IPS-NIHi7 (cell line): ENCODE data around the gene EPHA4.

Experiments used
- DNase-seq: peaks from one replicate; pipeline ENCODE4 v3.0.0; 2012; ENCODE audit warnings: mixed read lengths; ENCODE audit errors: extremely low spot score

Gene EPHA4

DNA sequence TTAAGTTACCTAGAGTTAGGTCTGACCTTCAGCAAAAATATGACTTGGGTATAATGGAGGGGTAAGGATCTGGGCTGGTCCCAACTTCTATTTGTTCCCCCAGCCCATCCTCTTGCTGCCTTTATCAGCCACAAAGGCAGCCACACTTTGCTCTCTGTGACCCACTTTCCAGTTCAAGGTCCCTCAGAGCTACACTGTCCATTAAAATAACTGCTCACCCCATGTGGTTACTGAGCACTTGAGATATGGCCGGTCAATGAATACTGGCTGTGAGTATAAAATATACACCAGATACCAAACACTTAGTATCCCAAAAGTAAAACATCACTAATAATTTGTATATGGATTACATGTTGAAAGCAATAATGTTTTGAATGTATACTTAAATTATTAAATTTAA lies 67.2 kb downstream of the EPHA4 start:
- DNase-seq, result no peak

DNA sequence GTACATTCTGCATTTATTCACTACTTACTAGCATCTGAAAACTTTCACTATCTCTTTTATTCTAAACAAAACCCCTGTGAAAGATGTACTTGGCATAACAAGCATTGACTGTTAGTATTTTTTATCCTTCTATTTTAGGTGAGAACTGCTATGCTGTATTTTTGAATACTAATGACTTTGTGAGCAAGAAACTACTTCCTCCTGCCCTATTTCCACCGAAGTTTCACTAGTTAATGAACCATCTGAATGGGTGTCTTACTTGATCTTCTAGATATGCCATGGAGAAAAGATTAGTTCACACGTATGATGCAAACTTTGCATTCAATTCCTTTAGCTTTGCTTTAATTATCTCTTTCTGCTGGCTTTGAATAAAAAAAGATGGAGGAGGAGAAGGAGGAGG lies 68.1 kb downstream of the EPHA4 start:
- DNase-seq, result no peak

DNA sequence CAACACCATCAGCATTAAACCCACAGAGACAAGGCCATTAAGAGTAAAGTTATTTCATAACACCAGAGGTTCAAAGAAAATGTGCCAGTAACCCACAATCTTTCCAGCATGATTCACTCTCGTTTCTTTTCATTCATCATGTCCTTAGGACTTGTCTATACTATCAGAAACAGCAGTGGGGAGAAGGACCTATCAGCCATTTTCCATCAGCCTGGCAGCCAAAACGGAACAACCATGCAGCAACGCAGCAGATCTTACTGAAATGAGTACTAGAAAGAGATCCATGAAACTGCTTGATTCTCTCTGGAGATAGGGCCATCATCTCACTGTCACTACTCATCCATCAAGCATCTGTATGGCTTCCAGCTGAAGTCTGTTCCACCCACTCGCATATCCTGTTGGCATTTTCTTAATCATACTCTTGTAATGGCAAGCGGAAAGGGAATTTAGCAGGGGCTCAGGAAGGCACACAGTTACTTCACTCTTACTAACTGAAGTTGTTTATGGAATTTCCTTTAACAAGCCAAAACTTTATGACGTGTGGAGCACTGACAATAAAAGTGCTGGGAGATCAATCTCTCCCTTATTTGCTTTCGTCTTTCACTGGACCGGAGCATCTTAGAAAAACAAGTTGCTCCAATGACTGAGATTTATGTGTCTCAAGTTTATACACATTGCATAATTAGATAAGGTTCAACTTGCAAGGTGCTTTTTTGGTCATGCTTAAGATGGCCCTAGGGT lies 69.7 kb downstream of the EPHA4 start:
- no peak for DNase-seq

DNA sequence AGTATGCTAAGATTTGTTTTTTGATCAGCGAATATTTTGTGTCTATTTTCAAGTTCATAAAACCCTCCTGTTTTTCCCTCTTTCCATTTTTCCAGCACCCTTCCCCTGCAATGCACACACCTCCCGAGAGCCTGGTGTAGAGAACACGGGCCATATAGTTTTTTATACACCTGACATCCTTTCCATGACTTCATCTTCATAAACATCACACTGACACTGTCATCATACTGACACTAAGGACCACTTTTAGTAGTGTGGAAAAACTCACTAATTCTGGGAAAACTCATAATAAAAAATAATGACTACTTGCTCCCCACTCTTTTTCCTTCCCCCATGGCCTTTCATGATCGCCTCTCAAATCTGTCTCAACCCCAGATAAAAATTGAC lies 70.2 kb downstream of the EPHA4 start:
- DNase-seq, result no peak

DNA sequence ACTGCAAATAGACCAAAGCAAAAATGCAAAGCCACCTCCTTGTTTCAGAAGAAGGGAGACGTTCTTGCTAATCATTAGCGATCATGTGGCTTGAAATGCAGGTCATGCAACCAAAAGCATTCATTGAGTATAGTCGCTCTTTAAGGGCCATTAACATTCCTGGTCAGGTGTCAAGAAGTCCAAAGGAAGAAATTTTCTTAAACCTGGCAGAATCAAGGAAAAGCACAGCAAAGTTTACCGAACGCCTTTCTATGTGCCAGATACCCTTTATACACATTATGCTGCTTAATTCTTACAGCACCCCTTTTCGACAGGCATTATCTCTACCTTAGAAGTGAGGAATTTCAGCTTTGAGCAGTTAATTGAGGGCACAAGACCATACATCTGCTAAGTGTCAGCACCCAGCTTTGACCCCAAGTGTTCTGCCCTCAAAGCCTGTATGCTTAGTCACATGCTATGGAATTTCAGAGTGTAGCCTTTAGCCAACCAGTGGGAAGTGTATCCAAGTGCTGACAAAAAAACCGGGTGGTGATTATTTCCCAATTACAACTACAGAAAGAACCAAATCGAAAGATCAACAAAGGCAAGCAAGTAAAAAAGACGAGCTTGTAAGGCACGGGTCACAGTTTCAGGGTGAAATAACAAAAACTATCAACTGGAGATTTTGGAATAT lies 70.8 kb downstream of the EPHA4 start:
- DNase-seq, result no peak

DNA sequence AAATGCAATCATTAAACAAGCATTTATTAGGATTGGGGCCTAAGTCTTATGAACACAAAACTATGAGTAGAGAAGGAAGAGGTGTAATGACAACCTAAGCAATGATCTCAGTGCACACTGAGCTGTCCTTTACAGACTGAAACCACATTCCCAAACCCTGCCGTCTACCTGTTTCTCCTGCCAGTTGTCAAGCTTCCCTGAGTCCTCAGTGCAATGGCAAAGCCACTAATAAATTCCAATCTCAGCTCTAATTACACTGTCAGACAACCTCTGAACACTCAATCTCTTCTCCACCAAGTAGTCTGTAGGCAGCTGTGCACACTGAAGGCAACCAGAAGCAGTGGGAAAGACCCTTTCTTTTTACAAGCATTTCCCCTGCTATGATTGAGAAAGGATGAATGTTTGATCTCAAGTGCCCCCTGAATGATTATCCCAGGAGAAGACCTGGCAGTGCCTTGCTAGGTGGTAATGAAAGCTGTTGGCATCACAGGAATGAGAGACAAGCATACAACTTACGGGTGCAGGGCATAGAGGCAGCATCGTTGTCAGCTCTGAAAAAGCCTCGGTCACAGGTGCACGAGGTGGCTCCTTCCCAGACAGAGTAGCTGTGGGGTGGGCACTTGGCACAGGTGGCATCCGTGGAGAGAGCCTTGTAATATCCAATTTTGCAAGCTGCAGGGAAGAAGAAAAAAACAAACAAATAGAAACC lies 71.4 kb downstream of the EPHA4 start:
- DNase-seq, result no peak

DNA sequence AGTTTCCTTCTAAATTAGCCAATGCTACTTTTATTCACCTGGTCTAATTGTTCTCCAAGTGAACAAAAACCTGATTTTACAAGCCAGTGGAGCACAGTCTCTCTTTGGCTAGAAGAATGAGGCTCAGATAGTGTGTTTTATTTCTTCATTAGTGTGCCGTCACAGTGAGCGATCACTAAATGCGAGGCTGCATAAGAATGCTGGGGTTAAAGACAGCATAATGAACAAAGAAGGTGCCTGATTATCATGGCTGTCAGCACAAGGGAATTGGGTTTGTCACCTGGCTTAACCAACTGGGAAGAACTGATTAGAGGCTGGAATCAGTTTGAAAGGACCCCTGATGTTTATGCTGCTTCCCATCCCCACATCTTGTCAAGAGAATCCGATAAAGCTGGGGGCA lies 76.4 kb downstream of the EPHA4 start:
- DNase-seq, result peak; percentile 16

DNA sequence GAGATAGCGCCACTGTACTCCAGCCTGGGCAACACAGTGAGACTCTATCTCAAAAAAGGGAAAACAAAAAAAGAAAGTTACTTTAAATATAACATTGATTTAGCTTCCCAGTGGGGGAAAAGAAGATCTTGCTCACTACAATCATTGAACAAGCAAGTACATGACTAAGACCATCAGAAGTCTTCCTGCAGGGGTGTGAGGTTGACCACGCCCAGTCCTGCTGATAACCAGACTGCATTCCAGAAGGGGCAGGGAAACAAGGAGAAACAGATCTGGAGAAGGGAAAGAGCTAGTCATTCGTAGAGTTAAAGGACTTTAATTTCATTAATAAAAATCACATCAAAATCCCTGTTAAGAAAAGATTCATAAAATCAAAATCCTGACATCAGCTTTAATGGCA lies 77.5 kb downstream of the EPHA4 start:
- DNase-seq, result peak; percentile 33

DNA sequence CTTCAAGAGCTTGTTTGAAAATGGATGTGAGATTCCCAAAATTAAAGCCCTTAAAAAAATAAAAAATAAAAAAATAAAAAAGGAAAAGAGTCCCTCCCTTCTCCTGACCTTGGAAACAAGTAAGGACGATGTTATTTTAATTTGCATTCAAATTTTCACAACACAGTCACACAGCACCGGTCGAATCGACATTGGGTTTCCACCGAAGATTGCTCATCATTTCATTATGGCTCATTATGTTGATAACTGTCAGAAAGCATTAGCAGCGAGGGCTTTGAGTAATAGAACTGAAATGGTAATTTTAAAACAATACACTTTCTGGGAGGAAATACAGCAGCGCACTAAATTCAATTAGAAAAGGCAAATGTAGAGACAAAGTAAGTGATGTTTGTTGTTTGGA lies 78.7 kb downstream of the EPHA4 start:
- no peak for DNase-seq

DNA sequence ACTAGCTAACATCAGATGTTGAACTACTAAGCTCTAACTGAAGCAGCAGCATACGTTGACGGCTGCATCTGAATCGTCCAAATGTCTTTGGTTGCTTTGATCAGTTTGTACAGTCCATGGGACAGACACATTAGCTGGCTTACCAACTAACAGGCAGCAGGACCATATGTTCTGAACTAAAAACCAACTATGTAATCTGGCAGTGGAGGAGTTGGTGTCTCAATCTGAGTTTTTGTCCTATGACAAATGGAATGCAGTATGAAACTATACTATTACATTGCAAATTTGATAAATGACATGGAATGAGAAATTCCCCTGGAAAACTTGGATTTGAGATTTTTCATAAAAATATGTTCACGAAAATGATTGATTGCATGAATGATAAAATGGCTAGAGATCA lies 79.5 kb downstream of the EPHA4 start:
- no peak for DNase-seq

DNA sequence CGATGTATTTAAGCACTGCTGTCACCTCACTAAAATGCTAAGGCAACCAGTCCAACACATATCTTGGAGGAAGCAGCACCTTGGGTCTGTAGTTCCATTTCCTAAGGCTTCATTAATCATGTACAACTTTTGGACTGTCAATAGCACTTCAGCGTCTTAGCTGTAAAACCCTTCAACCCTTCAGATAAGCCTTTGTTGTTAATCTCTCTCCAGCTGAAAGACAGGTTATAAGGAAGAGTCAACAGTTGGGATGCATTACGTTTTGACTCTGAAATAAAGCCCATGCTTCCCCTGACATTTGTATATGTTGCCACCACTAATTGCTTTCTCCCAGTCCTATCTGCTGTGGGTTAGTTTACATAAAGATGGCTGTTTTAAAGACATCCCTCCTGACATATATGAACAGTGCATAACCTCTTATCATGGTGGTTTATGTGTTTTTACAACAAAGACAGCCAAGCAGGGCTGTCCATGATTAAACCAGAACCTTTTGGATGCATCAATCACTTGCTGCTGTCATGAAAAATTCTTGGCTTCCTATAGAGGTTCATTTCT lies 81.5 kb downstream of the EPHA4 start:
- no peak for DNase-seq

DNA sequence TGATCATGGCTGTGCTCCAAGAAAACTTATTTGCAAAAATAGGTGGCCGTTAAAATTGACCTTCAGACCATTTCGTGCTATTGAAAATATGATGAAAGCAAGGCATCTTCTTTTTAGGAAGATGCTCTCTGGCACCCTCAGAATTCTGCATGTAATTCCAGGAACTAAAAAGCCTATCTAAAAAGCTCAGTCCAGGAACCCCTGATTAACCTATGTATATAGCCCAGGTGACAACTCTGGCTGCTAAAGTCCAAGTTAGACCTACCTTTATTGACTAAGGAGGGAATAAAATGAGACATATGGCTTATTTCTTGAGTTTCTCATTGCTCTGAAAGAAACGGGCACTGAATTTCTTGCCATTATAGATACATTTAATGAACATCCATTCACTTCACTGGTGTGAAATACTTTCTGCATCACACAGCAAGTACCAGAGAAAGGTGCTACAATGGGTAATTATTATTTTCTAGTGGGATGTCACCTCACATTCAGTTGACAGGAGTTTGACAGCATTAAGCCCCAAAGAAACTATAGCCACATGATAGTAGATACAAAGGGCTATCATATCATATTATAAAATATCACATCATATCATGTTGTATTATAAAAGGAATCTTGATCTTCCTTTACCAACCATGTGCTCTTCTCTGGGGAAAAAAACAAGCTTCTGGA lies 83.8 kb downstream of the EPHA4 start:
- DNase-seq, result no peak

DNA sequence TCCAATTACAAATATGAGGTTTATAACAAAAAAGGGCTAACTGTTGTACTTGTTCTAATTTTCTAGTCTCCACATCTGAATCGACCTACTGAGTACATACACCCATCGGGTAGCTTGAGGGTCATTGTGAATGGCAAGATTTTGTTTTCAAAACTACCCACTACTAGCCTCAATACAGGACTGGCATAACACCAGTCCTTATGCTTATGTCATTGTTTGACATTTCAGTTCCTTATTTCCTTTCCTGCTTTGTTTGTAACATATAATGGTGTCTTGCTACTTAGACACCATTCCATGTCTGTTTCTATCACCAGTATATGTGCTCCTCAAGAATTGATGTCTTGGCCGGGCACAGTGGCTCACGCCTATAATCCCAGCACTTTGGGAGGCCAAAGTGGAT lies 86.0 kb downstream of the EPHA4 start:
- no peak for DNase-seq

DNA sequence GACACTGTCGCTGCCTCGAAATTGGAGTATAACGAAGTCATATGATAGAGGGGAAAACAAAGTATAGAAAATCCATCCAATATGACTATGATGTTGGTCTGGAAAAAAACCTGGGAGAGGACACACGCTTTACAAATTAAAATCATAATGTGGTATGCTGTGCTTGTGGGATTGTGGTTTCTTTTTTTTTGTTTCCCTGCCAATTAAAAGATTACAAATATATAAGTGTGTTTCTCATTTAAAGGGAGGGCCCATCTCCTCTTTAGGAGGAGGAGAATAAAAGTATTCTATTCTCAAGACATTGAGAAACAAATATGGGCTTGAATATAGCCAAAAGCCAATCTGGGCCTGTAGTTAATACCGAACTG lies 86.6 kb downstream of the EPHA4 start:
- no peak for DNase-seq

DNA sequence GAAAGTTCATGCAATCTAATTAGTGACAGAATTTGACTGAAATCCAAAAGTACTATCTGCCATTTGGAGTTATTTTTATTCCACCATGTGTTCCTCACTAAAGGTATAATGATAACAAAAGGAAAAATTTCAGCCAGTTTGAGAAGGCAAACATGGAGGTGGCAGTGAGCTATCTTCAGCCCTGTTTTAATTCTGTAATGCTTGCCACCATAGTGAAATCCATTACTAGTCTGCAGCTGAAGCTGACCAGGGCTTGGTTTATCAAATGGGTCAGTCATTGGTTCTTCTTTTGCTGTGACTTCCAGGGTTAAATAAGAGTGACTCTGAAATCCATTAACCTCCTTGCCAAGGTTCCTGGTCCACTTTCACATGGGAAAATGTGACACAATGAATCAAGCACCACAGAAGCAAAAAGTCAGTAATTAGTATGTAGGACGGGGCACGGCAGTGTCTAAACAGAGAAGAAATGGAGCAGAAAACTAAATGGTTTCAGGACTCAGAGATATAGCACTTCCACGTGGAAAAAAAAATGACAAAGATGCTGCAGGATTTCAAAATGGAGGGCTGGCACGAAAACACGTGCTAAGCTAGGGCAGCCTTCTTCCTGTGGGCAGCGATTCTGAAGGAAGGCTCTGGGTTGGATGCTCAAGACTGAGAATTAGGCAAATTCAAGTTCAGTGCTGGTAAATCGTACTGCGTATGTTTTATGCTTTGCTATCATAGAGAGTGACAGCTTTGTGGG lies 87.2 kb downstream of the EPHA4 start:
- no peak for DNase-seq

DNA sequence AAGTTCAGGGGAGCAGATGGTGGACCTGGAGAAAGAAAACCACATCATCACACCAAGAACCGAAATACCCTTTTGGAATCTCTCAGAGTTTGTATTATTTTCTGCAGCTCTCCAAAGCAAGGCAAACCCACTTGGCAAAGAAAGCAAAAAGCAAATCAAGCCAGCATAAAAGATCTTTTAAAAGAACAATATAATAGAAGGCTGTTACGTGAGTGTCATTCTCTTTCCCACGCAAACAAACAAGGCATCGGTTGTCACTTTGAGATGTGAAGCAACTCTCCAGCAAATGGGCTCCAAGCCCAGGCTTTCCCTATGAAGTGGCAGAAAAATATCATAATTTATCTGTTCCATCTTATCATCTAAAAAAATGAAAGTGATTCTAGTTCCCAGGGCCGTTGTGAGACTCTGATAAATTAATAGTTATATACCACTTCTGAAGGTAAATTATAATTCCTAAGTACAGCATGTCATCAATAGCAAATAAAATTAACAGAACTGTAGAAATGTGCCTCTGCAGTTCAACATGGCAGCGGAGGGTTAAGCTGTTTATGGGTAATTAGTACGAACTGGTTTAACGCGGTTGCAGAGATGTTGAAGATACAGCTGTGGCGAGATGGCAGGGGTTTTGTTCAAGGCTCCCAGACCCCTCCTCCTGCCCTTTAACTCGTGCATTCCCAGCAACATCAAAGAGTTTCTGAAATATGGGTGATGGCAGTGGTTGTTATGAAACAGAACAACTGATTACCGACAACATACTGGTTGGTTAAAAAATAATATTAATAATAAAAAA lies 89.2 kb downstream of the EPHA4 start:
- DNase-seq, result no peak

DNA sequence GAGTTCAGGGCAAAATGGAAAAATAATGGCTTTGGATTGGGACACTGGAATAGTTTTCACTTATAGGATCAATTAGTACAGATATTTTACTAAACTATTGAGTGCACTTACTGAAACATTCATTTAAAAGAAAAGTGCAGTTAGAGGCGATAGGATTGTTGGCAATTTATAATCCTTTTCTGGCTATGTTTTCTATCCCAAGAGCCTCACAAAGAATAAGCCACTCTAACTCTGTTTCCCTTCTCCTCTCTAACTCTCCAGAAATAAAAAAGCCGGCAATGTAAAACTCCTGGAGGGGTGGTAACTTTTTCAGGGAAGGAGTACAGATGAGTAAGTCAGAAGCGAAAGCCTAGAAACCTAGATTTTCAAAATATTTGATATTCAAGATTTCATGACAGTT lies 91.3 kb downstream of the EPHA4 start:
- no peak for DNase-seq

DNA sequence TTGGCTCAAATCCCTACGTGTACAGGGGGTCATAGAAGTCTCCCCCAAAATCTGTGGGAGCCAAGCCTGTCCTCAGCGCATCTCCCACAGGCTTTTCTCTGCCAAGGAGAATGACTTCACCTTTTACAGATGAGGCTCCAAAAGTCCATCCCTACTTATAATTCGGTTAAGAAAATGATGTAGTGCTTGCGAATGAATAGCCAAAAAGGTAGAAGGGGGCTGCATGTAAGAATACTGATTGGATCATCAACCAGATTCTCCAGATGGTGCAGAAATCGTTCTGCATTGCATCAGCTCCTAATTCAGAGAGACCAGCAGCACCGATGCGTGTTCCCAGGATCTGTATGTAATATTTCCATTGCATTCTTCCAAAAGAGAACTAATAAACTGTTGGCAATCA lies 91.9 kb downstream of the EPHA4 start:
- no peak for DNase-seq

DNA sequence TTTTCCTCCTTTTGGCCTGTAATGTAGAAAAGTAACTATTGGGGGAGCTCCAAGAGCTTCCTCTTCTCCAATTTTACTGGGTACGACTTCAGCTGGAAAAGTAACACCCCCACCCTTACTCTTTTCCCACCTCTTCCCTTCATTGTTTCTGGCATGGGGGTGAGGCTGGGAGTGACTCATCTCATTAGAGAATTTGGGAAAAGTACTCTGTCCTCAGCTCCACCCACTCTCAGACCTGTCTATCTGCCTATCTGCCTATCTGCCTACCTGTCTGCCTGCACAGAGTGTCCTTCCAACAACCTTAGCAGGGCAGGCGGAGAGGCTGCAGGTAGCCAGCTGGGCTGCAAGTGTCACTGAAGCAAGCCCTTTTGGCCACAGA lies 93.6 kb downstream of the EPHA4 start:
- DNase-seq, result peak; percentile 51

DNA sequence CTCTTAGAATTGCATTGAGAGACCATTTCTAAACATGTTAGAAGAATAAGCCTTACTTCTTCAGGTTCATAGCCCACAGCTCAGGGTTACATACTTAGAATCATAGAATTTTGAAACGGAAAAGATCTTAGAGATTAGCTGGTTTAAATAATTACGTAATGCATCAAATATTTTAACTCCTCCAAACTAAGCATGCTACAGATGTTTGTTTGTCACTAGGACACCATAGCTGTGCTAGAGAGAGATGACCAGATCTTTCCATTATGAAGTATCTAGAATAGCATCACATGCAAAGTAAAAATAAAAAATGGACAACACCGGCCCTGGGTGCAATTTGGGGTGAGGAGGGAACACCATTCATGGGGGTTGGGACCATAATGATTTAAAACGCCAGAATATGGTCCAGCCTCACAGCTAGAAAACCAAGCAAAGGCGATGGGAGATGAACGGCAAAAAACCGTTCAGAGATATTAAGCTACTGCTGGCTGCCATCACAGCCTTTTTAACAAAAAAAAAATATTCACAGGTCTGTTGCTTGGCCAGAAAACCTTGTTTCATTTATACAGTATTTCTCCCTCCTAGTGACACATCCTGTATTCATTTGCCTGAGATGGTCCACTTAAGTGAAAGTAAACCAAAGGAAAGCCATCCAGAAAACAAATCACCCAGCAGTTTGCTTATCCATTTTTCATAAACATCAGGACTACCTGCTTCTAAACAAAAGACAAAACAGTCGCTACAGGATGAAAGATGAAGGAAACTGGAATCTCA lies 94.2 kb downstream of the EPHA4 start:
- DNase-seq, result no peak
